DMS114 treated with DMSO at 0.1 percent for 48 hours (cell line): Measurements from ENCODE around the gene ZNF618.

Source experiments
- DNase-seq: peaks from one replicate; lab custom pipeline; 2025; ENCODE audit not compliant: unreplicated experiment; lab: John Stamatoyannopoulos, UW

ZNF618 gene

DNA sequence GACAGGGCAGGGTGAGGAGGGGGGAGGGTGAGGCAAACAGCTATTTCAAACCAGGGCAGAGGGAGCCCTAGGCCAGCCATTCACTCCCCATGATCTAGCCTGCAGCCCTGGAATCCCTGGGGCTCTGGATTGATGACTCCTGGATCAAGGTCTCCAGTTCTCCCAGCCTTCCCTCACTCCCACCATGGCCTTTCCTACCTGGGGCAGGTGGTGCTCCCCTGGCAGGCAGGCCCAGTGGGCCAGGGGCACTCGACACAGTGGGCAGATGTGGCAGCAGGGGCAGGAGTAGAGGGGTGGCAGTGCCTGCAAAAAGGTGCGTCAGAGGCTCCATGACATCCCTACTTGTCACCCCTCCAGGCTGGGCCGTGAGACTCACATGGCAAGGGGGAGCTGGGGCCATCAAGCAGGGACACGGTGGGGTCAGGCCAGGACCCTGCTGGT, 216.9 kb downstream of the ZNF618 start:
- no peak for DNase-seq

DNA sequence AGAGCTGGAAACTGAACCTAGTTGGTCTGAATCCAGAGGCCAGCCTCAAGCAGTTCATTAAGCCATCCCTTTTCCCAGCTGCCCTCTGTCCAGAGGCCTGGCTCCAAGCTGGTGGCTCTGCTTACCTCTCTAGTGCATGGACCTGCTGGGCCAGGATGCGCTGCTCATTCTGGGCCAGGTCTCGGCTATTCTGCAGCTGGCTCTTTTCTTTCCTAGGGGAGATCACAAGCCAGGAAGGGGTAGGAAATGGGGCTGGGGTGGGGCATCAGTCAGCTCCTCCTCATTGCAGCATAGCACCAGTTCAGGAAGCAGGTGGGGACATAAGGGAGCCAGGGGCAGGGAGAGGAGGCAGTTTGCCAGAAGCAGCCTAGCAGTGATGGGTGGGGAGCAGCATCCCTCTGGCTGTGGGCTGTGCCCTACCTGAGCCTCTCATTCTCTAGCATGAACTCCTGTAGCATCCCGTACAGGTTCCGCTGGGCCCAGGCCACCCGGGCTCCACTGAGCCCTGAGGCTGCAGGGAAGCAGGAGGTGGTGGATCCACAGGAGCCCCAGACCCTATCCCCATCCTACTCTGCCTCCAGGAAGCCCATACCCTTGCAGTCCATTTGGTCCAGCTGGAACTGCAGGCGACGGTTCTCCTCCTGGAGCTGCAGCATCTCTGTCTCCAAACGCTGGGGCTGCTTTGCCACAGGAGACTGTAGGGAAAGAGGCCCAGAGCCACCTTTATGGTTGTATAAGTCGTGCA, 217.8 kb downstream of the ZNF618 start:
- DNase-seq: no peak

DNA sequence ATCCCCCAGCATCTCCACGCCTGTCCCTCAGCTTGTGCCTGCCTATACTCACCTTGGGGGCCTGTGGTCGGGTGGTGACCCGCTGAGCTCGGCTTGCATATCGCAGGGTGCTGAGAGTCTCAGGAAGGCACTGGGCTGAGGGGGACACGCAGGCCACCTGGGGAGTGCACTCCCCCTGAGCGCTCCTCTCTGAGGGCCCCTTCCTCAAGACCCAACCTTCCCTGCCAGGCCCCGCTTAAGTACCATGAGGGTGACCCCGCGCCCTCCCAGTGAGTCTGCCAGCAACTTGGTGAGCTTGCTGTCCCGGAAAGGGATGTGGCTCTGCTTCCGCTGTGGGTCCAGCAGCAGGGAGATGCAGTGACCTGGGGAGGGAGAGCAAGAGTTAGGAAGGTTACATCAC, 218.9 kb downstream of the ZNF618 start:
- DNase-seq: no peak

DNA sequence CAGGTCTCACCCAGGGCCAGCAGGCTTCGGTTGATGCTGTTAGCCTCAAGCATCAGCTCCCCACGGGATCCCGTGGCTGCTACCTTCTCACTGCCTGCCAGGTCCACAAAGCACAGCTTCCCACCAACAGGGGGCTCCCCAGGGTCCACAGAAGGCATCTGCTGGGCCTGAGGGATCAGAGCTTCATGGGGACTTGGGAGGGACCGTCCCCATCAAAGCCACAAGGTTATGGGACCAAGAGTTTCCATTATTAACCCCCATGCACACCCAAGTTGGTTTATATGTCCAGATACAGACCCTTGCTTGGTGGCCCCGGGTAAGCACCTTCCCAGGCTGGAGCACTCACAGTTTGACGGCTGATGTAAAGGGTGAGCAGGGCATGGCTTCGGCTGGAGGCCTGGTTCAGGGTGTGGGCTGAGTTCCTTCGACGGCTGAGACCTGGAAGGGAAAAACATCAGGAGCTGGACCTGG, 220.0 kb downstream of the ZNF618 start:
- no peak for DNase-seq

DNA sequence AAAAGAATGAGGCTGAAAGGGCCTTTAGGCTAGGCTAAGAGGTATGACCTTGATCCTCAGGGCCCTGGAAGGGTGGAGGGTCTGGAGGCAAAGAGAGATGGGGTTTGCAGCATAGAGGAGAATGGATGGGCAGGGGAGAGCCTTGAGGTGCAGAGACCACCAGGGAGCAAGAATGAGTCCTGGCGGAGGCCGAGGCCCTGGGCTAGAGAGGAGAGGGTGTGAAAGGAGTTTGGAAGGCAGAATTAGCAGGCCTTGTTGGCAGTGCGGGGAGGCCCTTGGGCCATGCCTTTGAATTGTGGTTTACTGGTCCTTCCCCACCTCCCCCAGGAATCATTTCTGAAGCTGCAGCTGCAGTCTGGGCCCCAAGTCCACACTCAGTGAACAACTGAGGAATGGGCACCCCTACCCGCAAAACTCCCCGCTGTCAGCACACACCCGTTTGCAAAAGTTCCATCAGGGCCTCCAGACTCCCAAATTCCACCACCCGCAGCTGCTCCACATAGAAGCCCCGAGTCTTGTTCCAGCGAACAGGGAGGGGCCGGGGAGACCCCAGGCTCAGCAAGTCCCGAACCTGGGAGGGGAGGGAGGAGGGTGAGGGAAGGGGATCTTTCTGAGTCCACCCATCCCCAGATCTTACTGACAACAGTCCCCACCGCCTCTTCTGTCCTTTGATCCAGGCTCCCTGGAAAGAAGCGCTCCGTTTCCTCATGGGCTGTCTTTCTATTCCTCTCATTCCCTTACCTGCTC, 220.9 kb downstream of the ZNF618 start:
- DNase-seq: no peak

DNA sequence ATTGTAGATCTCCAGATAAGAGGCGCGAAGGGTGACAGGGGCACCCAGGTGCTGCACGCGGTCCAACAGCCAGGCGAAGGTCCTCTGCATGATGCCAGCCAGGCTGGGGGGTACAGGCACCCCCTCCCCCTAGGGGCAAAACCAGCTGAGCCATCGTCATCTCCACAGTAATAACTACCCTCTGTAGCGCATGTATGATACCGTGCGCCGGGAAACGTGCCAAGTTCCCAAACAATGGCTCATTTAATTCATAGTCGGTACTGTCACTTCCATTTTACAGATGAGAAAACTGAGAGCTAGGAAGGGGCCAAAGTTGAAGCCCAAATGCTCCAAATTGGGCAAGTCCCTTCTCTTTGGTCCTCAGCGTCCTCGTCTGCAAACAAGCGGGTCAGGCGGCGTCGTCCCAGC, 221.5 kb downstream of the ZNF618 start:
- no peak for DNase-seq

DNA sequence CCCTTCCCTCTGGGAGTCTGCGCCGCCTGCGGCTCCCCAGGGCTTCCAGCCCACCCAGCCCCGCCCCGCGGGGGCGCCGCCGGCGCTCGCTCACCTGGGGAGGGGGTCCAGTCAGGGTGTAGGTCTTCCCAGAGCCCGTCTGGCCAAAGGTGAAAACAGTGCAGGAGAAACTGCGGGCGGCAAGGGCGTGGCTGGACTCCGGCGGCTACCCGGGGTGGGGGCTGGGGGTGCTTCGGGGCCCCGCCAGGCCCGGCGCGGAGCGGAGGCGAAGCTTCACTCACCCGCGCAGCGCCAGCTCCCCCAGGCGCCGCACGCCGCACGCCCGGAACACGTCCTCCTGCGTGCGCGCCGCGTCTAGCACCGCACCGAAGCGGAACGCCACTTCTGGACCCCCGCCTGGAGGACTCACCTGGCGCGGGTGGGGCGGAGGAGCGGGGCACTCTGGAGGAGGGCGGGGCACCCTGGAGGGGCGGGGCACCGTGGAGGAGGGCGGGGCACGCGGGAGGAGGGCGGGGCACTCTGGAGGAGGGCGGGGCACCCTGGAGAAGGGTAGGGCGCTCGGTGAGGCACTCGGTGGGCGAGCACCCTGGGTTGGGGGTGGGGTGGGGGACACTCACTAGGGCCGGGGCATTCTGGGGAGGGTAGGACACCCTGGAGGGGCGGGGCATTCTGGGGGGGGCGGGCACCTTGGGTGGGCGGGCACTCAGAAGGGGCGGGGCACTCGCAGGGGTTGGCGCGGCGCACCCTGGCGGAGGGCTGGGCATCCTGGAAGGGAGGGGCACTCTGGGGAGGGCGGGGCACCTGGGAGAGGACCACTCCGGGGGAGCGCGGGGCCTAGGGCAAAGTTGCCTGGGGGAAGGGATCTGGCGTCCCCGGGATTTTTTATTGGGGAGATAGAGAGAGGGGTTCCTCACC, 222.2 kb downstream of the ZNF618 start:
- DNase-seq: no peak

DNA sequence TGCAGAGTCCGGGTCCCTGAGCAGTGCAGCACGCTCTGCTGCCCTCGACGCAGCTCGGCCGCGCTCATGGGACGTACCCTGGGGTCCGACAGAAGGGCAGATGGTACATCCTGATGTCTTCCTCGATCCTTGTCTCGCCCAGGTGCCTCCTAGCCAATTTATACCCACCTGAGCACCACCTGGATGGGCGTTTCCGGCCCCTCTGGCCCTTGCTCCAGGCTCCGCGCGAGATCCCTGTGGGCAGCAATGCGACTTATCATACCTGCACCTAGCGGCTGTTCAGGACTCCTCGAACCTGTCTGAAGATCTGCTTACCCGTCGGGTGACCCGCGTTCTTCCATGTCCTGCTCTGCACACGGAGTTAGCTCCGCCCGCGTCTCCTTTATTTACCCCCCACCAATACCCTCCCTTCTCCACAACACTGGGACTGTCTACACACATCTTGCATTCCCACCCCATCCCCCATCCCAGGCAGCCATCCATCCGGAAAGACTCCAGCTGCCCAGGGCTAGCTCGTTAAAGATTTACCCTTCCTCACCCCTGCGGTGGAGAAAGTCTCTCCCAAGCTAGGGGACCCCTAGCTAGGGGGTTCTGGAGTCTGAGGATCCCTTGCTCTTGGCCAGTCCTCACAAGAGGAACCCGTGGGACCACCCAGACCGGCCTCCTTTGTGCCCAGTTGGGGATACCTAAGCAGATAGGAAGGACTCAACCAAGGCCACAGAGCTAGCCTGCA, 223.0 kb downstream of the ZNF618 start, which contains the start of gene KIF12:
TSS of gene KIF12 (minus strand) at position 357 of the 733 bp plus-strand sequence. CDS start at position 341, 16 bp downstream.
- no peak for DNase-seq

DNA sequence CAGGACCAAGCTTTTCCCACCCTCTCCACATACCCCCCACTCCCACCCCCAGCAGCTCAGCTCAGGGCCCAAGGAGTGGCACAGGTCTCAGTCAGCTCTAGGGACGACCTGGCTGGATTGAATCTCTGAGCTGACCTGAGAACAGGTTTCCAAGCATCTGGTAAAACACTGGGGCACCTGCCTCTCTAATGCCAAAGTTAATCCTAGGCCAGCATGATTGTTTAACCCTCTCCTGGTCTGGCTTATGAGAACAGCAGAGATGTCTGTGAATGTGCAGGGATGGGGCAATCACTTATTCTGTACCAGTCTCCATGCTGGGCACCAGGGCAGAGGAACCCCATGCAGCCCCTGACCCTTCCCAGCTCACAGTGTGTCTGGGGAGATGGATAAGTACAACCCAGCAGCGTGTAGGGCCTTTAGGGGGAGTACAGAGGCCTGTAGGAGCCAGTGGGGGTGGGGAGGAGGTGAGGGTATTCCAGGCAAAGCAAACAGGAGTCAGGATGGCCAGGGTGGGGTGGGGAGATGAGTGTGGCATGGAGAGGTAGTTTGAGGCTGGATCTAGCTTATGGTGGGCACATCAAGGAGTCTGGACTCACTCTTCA, 223.7 kb downstream of the ZNF618 start:
- no peak for DNase-seq

DNA sequence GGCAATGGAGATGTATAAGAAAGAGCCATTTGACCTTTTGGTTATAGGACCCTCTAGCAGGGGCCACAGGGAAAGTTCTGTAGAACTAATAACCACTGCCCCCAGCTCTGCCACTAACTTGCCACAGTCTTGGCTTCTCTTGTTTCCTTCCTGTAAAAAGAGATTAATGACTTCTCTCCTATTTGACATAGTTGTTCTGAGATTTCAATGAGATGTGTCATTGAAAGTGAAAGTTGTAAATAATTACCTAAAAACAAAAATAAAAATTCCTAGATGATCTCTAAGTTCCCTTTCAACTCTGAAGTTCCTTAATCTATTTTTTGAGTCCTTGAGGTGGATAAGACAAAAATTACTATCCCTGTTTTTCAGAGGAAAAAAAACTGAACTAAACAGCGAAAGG, 224.4 kb downstream of the ZNF618 start:
- no peak for DNase-seq

DNA sequence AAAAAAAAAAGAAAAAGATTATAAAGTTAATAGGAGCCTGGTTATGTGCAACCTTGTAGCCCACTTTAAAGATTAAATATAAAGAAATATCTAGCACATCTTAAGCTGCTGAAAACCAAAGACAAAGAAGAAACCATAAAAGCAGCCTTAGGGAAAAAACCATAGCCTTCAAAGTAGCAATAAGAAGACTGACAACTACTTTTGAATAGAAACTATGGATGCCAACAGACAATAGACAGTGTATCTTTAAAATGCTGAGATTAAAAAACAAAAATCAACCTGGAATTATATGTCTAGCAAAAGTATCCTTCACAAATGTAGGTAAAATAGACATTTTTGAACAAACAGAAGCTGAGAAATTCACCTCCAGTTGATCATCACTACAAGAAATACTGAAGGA, 226.4 kb downstream of the ZNF618 start:
- no peak for DNase-seq

DNA sequence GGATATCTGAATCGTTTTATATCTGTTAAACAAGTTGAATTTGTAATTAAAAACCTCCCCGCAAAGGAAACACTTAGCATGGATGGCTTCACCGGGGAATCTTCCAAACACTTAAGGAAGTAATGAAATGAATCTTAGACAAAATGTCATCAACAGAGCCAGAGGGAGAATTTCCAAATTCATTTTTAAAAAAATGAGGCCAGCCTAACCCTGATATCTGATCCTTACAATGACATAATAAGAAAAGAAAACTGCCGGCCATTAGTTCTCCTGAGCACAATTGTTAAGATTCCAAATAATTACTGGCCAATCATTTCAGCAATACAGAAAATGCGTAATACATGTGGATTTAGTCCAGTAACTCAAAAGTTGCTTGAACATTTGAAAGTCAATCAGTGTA, 229.1 kb downstream of the ZNF618 start:
- DNase-seq: no peak
